PC-9 (cell line): ENCODE data around the gene COL23A1.

Experiments
- EZH2 ChIP-seq: fragments of 200-600 bp; sonication (generic); IDR thresholded peaks from 2 replicates; pipeline ENCODE4 v1.8.0; 2017; ENCODE audit warnings: antibody characterized with exemption, low read depth
- TF ChIP-seq, protein P1 (sequence below): fragments of 200-600 bp; sonication (generic); conservative IDR thresholded peaks from 2 replicates; pipeline ENCODE4 v1.6.1; 2017; ENCODE audit warnings: mixed run types, antibody characterized with exemption, mild to moderate bottlenecking, moderate library complexity

DNA sequence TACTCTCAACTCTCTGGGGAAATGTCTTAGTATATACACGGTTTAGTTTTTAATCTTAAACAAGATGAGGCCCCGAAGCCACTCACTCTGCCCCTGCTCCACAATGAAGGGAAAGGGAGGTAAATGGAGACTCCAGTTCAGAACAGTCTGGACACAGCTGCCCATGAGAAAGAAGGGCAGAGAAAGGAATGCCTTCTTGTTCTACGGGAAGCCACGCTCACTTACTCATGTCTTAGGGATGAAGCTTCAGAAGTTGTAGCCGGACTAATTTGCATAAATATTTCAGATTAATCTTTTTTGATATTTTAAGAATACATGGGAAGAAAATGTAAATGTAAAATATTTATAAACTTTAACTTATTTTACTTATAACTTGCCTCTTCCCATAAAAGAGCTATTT lies 94.0 kb downstream of the COL23A1 start:
- no peak for TF ChIP-seq EZH2
- TF ChIP-seq, protein P1, sequence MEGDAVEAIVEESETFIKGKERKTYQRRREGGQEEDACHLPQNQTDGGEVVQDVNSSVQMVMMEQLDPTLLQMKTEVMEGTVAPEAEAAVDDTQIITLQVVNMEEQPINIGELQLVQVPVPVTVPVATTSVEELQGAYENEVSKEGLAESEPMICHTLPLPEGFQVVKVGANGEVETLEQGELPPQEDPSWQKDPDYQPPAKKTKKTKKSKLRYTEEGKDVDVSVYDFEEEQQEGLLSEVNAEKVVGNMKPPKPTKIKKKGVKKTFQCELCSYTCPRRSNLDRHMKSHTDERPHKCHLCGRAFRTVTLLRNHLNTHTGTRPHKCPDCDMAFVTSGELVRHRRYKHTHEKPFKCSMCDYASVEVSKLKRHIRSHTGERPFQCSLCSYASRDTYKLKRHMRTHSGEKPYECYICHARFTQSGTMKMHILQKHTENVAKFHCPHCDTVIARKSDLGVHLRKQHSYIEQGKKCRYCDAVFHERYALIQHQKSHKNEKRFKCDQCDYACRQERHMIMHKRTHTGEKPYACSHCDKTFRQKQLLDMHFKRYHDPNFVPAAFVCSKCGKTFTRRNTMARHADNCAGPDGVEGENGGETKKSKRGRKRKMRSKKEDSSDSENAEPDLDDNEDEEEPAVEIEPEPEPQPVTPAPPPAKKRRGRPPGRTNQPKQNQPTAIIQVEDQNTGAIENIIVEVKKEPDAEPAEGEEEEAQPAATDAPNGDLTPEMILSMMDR: no peak
